ENCODE results near the gene CBX8.

CBX8 gene

DNA sequence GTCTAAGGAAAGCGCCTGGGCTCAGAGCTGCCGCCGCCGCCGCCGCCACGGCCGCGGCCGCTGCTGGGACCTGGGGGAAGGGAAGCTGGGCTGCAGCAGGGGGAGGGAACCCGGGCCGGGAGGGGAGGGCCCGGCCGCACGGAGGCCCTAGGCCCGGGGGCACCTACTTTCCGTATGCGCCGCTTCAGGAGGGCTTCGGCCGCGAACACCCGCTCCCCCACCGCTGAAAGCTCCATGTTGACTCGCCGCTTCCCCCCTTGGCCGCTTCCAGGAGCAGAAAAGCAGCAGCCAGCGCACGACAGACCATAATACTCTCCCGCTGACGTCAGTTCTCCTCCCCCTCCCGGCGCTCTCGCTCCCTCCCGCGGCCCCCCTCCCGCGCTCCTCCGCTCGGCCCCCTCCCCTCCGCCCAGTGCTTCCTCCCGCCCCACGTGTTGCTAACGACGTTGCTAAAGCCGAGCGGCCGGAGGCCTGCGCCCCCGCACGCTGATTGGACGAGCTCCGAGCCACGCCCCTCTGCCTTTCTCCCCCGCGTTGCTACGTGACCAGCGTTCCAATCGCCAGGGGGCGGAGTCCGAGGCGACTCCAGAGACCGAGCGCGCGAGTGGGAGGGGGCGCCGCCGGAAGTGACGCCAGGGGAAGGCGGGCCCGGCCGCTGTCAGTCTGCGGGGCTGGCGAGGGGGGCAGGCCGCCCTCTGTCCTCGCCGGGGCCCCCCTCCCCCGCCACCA lies at the start of gene CBX8:
Gene CBX8, minus strand, starts transcription at position 315 of the 729 bp plus-strand sequence. Its CDS starts 79 bp downstream, at position 236.
- in situ Hi-C loops (cut with MboI; ENCODE audit: low sequenced_read_pairs), result no loop called here

DNA sequence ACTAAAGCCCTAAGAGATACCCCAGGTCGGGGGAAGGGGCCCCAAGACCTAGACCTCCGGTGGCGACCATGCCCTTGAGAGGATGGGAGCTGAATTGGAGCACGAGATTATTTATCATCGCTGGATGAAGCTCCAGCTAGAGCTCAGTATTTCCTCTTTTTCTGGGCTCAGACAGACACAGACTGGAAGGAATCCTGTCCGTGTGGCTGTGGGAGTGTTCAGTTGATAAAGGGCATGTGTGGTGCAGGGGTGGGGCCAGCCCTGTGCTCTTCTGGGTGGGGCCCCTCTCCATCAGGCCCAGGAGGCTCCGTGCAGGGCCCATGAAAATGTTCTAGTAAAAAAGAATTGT lies 48.7 kb upstream of the CBX8 start:
- in situ Hi-C loops (cut with MboI; ENCODE audit: low sequenced_read_pairs), result no loop called here

DNA sequence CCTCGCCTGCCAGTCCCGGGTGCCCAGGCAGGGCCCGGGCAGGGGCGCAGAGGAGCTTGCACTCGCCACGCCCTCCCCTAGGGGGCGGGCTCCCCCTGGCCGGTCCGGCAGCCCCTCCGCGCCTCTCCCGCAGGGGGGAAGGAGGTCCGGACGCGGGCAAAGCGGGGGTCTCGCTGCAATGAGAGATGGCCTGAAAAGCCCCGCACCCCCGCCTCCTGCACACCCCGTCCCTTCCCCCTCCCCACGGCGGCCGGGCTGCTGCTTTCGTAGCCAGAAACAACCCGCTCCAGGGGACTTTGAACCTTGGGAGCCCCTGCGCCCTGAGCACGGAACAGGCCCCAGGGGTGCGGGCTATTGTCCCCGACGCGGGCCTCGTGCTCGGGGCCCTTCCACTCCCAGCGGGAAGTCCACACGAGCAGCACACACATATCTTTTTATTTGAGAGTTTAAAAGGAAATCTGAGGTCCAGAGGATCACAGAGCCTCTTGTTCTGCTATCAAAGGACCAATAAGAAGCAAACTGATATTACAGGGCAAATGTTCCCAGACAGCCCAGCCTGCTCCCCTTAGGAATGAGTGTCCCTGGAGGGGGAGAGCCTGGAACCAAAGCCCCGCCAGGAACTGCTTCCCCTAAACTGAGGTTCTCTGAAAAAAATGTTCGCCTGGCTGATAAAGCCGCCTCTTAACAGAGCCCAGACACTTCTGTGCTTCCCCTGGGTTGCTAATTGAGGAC lies 48.2 kb upstream of the CBX8 start:
- in situ Hi-C loops (cut with MboI; ENCODE audit: low sequenced_read_pairs), result no loop called here

DNA sequence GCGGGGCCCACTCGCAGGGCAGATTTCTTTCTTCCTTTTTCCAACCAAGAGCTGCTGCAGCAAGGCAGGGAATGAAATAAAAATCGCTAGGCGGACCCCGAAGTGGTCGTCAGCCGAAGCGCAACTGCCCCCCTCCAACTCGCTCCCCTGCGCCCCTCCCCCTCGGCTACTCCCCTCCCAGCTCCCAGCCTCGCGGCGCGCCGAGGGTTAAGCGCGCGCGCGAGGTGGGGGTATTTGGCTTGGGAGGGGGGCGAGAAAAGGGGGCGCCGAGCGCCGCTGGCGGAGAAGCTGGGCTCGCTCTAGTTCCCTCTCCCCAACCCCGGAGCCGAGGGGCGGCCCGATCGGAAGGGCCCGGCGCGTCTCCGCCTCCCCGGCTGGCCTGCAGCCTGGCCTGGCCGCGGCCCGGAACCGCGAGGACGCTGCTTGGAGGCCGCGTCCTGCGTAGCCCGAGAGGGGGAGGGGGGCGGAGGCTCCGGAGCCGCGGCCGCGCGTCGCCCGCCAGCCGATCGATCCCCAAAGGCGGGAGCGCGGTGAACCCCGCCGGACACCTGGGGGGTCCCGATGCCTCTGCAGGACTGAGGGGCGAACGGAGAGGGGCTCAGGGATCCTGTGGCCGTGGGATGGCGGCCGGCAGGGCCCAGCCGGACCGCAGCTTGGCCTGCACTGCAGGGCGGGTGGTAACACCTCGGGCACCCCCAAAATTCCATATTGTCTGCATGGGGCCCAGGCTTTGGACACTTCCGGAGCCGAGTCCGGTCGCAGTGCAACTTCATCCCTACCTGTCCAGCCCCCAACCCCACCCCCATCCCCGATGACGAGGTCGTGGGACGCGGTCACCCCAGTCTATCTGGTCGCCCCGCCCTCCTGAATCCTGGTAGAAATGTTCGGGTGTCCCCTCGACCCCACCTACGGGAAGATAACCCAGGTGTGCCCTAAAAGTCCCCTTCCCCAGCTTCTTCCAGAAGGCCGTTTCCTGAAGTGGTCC lies 47.2 kb upstream of the CBX8 start:
- in situ Hi-C loops (cut with MboI; ENCODE audit: low sequenced_read_pairs), result no loop called here

DNA sequence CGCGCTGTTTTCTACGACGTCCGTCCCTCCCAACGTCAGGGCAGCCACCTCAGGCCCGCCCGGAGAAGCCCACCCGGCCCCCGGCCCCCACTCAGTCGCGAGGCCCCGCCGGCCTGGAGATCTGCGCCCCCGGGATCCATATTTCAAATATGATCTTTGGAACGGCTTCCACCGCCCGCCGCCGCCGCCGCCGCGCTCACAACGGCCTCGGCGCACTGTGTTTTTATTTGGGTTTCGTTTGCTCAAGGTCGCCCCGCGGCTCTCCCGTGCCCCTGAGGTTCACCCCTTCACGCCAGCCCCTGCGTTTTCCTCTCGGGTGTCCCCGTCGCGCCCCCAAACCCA lies 46.6 kb upstream of the CBX8 start:
- in situ Hi-C loops (cut with MboI; ENCODE audit: low sequenced_read_pairs), result no loop called here

DNA sequence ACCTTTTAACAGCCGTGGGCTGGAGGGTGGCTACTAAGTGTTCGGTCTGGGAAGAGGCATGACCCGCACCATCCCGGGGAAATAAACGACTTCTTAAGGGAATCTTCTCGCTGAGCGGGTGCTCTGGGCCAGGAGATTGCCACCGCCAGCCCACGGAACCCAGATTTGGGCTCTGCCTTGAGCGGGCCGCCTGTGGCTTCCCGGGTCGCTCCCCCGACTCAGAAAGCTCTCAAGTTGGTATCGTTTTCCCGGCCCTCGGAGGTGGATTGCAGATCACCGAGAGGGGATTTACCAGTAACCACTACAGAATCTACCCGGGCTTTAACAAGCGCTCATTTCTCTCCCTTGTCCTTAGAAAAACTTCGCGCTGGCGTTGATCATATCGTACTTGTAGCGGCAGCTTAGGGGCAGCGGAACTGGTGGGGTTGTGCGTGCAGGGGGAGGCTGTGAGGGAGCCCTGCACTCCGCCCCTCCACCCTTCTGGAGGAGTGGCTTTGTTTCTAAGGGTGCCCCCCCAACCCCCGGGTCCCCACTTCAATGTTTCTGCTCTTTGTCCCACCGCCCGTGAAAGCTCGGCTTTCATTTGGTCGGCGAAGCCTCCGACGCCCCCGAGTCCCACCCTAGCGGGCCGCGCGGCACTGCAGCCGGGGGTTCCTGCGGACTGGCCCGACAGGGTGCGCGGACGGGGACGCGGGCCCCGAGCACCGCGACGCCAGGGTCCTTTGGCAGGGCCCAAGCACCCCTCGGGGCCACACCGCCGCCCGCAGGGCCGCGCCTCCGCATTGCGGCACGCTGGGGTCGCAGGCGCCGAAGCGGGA lies 46.0 kb upstream of the CBX8 start:
- in situ Hi-C loops (cut with MboI; ENCODE audit: low sequenced_read_pairs), result no loop called here

DNA sequence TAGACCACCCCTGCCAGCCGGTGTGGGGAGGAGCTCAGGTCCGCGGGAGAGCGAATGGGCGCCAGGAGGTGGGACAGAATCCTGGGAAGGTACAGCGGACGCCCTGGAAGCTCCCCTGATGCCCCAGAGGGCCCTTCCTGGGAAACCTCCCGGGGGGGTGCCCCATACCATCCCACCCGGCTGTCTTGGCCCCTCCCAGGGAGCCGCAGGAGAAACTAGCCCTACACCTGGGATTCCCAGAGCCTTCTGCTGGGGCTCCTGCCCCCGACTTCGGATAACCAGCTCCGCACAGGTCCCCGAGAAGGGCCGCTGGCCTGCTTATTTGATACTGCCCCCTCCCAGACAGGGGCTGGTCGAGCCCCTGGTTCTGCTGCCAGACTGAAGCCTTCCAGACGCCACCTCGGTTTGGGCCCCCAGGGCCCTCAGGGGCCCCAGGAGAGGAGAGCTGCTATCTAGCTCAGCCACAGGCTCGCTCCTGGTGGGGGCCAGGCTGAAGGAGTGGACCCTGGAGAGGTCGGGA lies 45.3 kb upstream of the CBX8 start:
- in situ Hi-C loops (cut with MboI; ENCODE audit: low sequenced_read_pairs), result no loop called here

DNA sequence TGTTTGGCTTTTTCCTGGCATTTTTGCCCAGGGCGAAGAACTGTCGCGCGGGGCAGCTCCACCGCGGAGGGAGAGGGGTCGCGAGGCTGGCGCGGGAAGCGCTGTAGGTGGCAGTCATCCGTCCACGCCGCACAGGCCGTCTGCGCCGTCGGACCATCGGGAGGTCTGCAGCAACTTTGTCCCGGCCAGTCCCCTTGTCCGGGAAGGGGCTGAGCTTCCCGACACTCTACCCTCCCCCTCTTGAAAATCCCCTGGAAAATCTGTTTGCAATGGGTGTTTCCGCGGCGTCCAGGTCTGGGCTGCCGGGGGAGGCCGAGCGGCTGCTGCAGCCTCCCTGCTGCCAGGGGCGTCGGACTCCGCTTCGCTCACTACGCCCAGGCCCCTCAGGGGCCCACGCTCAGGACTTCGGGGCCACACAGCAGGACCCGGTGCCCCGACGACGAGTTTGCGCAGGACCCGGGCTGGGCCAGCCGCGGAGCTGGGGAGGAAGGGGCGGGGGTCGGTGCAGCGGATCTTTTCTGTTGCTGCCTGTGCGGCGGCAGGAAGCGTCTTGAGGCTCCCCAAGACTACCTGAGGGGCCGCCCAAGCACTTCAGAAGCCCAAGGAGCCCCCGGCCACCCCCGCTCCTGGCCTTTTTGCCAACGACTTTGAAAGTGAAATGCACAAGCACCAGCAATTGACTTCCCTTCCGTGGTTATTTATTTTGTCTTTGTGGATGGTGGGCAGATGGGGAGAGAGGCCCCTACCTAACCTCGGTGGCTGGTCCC lies 44.7 kb upstream of the CBX8 start:
- in situ Hi-C loops (cut with MboI; ENCODE audit: low sequenced_read_pairs), result no loop called here

DNA sequence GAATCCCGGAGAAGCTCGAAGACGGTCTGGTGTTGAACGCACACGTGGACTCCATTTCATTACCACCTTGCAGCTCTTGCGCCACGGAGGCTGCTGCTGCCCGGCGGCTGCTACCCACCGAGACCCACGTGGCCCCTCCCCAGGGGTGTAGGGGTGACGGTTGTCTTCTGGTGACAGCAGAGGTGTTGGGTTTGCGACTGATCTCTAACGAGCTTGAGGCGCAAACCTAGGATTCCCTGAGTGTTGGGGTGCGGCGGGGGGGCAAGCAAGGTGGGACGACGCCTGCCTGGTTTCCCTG lies 44.1 kb upstream of the CBX8 start:
- in situ Hi-C loops (cut with MboI; ENCODE audit: low sequenced_read_pairs), result no loop called here

DNA sequence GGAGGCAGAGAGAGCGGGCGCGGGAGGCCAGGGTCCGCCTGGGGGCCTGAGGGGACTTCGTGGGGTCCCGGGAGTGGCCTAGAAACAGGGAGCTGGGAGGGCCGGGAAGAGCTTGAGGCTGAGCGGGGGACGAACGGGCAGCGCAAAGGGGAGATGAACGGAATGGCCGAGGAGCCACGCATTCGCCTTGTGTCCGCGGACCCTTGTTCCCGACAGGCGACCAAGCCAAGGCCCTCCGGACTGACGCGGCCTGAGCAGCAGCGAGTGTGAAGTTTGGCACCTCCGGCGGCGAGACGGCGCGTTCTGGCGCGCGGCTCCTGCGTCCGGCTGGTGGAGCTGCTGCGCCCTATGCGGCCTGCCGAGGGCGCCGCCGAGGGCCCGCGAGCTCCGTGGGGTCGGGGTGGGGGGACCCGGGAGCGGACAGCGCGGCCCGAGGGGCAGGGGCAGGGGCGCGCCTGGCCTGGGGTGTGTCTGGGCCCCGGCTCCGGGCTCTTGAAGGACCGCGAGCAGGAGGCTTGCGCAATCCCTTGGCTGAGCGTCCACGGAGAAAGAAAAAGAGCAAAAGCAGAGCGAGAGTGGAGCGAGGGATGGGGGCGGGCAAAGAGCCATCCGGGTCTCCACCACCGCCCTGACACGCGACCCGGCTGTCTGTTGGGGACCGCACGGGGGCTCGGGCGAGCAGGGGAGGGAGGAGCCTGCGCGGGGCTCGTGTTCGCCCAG lies 43.6 kb upstream of the CBX8 start:
- in situ Hi-C loops (cut with MboI; ENCODE audit: low sequenced_read_pairs), result no loop called here

DNA sequence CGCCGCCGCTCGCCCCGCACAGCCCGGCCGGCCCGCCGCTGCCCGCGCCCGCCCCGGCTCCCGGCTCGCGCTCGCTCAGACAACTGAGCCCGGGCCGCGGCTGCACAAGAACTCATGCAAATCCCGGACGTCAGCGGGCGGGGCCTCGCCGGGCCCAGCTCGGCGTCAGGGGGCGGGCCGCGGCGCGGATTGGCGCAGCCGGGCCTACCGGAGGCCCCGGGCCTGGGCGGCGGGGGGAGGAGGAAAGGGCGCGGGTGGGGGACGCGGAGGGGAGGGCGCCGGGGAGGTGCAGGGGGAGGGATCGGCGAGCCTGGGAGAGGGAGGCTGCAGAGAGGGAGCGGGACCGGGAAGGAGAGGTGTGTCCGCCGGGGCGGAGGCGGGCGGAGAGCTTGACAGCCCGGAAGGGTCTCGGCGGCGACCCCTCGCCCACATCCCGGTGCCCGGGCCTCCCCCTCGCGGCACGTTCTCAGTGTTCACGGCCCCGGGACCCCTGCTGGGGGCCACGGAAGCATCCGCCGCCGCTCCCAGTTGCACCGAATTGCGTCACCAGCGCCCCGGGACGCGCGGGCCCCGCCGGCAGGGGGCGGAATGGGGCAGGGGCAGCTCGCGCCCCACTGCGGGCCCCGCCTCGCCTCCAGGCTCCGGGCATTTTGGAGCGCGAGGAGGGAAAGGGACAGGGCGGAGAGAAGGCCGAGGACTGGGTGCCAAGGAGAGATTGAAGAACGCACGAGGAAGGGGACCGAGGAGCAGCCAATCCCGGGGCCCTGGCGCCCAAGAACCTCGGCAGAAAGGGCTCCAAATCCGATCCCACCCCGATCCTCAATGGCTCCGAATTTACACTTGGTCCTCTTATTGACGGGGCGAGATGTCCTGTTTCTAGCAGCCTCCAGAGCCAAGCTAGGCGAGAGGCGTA lies 42.7 kb upstream of the CBX8 start, which contains the start of gene CBX4:
Gene CBX4, minus strand, starts transcription at position 85 of the 913 bp plus-strand sequence. CDS start 189 bp downstream, outside the sequence.
- in situ Hi-C loops (cut with MboI; ENCODE audit: low sequenced_read_pairs), result no loop called here

DNA sequence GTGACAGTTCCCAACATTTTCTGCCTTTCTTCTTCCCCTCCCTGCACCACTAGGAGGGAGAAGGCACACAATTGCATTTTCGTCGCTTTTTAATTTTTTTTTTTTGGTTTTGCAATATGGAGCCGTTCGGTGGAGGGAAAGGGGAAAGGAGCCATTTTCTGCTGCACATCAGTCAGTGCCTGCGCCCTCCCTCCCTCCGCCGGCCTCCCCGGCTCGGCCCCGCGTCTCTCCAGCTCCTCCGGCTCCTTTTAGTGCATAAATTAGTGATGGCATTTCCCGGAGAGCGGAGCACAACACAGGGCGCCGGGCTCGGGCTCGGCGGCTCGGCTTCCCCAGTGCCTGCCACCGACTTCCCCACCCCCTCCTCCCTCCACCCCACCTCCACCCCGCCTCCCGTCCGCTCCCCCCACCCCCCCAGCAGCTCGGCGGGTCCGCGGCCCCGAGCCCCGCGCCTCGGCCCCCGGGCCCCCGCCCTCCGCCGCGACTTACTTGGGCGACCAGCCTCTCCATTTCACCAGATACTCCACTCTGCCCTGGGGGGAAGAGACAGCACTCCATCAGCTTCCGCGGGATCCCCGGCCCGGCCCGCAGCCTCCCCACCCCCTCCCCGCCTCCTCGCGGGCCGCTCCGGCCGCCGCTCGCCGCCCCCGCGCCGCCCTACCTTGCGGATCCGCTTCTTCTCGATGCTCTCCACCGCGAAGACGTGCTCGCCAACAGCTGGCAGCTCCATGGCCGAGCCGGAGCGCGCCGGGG lies 41.8 kb upstream of the CBX8 start:
- in situ Hi-C loops (cut with MboI; ENCODE audit: low sequenced_read_pairs), result no loop called here

DNA sequence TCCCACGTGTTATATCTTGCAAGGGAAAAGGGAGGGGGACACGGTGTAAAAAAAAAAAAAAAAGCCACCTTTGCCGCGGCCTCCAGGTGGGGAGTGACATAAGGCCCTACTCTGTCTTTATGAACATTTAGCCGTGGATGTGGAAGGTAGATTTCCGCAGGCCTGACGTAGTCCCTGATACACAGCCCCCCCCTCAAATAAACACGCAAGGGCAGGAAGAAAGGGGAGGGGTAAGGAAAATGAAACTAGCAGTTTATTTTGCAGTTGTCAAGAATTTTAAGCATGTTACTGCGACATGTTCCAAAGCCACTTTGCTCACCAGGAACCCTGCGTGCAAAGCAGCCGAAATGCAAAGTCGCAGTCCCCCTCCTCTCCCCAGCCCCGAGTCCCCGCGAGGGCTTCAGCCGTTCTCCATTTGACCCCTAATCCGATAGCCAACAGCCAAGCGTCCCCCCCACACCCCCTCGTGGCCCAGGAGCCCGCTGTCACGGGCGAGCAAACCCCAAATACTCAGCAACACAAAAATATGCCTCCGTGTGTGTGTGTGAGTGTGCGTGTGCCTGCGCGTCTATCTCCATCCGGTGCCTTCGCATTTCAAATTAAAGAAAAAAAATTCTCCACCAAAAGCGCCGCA lies 41.1 kb upstream of the CBX8 start:
- in situ Hi-C loops (cut with MboI; ENCODE audit: low sequenced_read_pairs), result no loop called here

DNA sequence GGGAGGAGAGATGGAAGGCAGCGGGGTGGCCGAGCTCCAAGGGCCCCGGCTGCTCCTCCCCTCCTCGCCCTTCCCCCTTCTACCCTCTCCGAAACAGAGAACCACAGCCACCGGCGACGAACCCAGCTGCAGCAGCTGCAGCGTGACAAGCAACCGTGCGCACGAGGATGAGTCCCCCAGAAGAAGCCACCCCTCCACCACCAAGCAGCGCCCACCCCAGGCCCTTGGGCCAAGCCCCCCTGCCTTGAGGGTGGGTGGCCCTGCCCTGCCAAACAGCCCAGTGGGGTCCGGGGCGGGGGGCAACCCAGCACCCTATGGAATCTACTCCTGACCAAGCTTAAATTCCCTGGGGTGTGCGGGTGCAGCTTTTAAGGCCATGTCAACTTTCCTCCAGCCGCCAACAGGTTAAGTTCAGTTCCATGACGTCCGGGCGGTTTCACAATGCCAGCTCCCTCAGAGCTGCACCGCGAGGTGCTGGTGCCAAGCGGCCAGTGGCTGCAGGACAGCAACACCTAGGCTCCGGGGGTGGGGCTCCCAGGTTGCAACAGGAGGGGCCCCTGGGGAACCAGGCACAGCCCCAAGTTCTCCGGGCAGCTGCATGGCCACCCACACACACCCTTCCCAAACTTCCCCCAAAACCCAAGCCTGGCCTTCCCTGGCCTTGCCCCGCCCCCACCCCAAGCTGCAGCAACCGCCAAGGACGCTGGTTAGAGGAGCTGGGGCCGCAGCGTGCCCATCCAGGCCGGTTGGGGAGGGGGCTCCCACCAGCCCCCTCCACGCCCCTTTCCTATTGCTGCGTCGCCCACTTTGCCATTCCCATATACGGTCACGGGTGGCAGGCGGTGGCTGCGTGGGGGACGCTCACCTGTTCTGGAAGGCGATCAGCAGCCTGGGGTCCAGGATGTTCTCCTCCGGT lies 40.4 kb upstream of the CBX8 start:
- in situ Hi-C loops (cut with MboI; ENCODE audit: low sequenced_read_pairs), result no loop called here

DNA sequence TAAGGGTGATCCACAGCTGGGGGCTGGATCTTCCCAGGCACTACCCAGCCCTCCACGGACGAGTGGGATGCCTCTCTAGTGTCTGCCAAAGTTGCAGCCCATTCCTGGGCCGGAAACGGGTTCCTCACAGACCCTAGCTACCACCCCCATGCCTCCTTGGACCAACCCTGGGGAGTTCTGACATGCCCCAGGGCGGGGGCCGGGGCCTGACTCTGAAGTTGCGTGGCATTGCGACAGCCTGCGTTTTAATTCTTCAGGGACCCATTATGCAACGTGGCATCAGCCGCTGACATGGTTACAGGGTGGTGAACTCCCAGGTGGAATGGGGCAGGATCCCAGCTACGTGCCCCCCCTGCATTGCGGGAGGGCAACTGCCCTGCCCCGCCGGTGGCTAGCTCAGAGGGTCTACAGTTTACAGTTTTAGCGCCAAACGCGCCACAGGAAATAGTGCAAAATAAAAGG lies 39.7 kb upstream of the CBX8 start:
- in situ Hi-C loops (cut with MboI; ENCODE audit: low sequenced_read_pairs), result no loop called here
